Liver (tissue), 9 donors: ENCODE results near the gene OSBPL9. TPM values are rescaled to one million over a fixed set of nuclear protein-coding genes. Genes with fewer than 3 reads are reported as not detected.

Experiments used
- DNase-seq: peaks from one replicate; pipeline ENCODE4 v3.0.0-alpha.2; 2017; ENCODE audit warnings: low spot score
- H3K27ac ChIP-seq, 2 donors: one replicate each; pipeline ENCODE4 v1.7.0; 2013; ENCODE audit warnings: inconsistent platforms in 2 of 2, low read length in 2 of 2, control low read depth in 1 of 2, low read depth in 1 of 2, mild to moderate bottlenecking in 1 of 2
- H3K27me3 ChIP-seq, 4 donors: one replicate each; pipeline versions ENCODE4 v1.6.1 to v1.7.0; 2013; ENCODE audit warnings: low read length in 3 of 4, inconsistent platforms in 1 of 4, mild to moderate bottlenecking in 1 of 4, moderate library complexity in 1 of 4; ENCODE audit not compliant: control insufficient read depth in 4 of 4, insufficient read depth in 4 of 4
- H3K36me3 ChIP-seq, 4 donors: one replicate each; pipeline versions ENCODE4 v1.6.1 to v1.7.0; 2013; ENCODE audit warnings: low read length in 3 of 4, mild to moderate bottlenecking in 3 of 4, low read depth in 1 of 4, moderate library complexity in 1 of 4; ENCODE audit not compliant: control insufficient read depth in 4 of 4, insufficient read depth in 3 of 4
- H3K4me1 ChIP-seq, 4 donors: one replicate each; pipeline versions ENCODE4 v1.6.1 to v1.7.0; 2013; ENCODE audit warnings: low read length in 3 of 4, mild to moderate bottlenecking in 3 of 4, moderate library complexity in 1 of 4; ENCODE audit not compliant: control insufficient read depth in 4 of 4, insufficient read depth in 4 of 4
- H3K4me3 ChIP-seq, 3 donors: one replicate each; pipeline versions ENCODE4 v1.6.1 to v1.7.0; 2013; ENCODE audit warnings: low read length in 3 of 3, control low read depth in 1 of 3, low read depth in 1 of 3, mild to moderate bottlenecking in 1 of 3
- H3K9ac ChIP-seq, 2 donors: one replicate each; pipeline ENCODE4 v1.7.0; 2013; ENCODE audit warnings: low read length in 2 of 2, mild to moderate bottlenecking in 2 of 2, moderate library complexity in 2 of 2, control low read depth in 1 of 2, low read depth in 1 of 2
- H3K9me3 ChIP-seq, 4 donors: one replicate each; pipeline versions ENCODE4 v1.6.1 to v1.7.0; 2013; ENCODE audit warnings: low read length in 3 of 4; ENCODE audit not compliant: control insufficient read depth in 4 of 4
- ATF3 ChIP-seq: IDR thresholded peaks from 2 replicates; pipeline ENCODE4 v1.6.1; 2016; ENCODE audit warnings: antibody characterized with exemption
- CTCF ChIP-seq: fragments of 150-350 bp; IDR thresholded peaks from 2 replicates; pipeline ENCODE4 v1.5.1; 2017; ENCODE audit warnings: improper control_type of control experiment, low read depth, low read length; ENCODE audit not compliant: missing input control
- FOXA1 ChIP-seq: IDR thresholded peaks from 2 replicates; pipeline ENCODE4 v1.6.1; 2016; ENCODE audit warnings: antibody characterized with exemption
- FOXA2 ChIP-seq: IDR thresholded peaks from 2 replicates; pipeline ENCODE4 v1.6.1; 2016; ENCODE audit warnings: antibody characterized with exemption
- GABPA ChIP-seq, 2 donors: IDR thresholded peaks in 1 of 2; conservative IDR thresholded peaks in 1 of 2; 2 replicates each; pipeline ENCODE4 v1.6.1; 2016; ENCODE audit warnings: antibody characterized with exemption in 2 of 2, mild to moderate bottlenecking in 1 of 2, moderate library complexity in 1 of 2
- HNF4A ChIP-seq, 2 donors: conservative IDR thresholded peaks; 2 replicates each; pipeline ENCODE4 v1.6.1; 2016; ENCODE audit warnings: antibody characterized with exemption in 2 of 2, mild to moderate bottlenecking in 2 of 2
- HNF4G ChIP-seq: IDR thresholded peaks from 2 replicates; pipeline ENCODE4 v1.6.1; 2016; ENCODE audit warnings: antibody characterized with exemption
- JUND ChIP-seq, 2 donors: IDR thresholded peaks; 2 replicates each; pipeline ENCODE4 v1.6.1; 2016; ENCODE audit warnings: antibody characterized with exemption in 2 of 2
- MAX ChIP-seq: IDR thresholded peaks from 2 replicates; pipeline ENCODE4 v1.6.1; 2016; ENCODE audit warnings: antibody characterized with exemption
- NR2F2 ChIP-seq: IDR thresholded peaks from 2 replicates; pipeline ENCODE4 v1.6.1; 2016; ENCODE audit warnings: antibody characterized with exemption
- RAD21 ChIP-seq, 2 donors: IDR thresholded peaks; 2 replicates each; pipeline ENCODE4 v1.6.1; 2016; ENCODE audit warnings: antibody characterized with exemption in 2 of 2, mild to moderate bottlenecking in 2 of 2
- RXRA ChIP-seq, 2 donors: IDR thresholded peaks; 2 replicates each; pipeline ENCODE4 v1.6.1; 2017 to 2018; ENCODE audit warnings: antibody characterized with exemption in 2 of 2, mild to moderate bottlenecking in 1 of 2
- SP1 ChIP-seq: IDR thresholded peaks from 2 replicates; pipeline ENCODE4 v1.6.1; 2018; ENCODE audit warnings: antibody characterized with exemption, mild to moderate bottlenecking
- YY1 ChIP-seq: IDR thresholded peaks from 2 replicates; pipeline ENCODE4 v1.6.1; 2016; ENCODE audit warnings: antibody characterized with exemption, mild to moderate bottlenecking
- ZBTB33 ChIP-seq: IDR thresholded peaks from 2 replicates; pipeline ENCODE4 v1.6.1; 2016; ENCODE audit warnings: antibody characterized with exemption
- WGBS: extraction: QIAGEN DNeasy Blood & Tissue Kit; methylation state at CpG from one replicate; pipeline ENCODE4 v1.1.7; 2013; 5-methylcytosine and 5-hydroxymethylcytosine counted together
- polyA plus RNA-seq, 2 donors: library from polyadenylated mRNA; stranded (reverse) in 1 of 2; unstranded in 1 of 2; fragments of 200-250 nt in 1 of 2; fragments of >200 nt in 1 of 2; fragmentation: Nextera tagmentation in 1 of 2; extraction: Ambion mirVana in 1 of 2; gene quantifications; one replicate each; pipeline versions ENCODE4 v1.2.1 to v1.2.3, GENCODE V29; 2013 to 2015
- total RNA-seq, 2 donors: library from RNA; depleted of rRNA; stranded (reverse); fragments of >200 nt; gene quantifications; one replicate each; pipeline ENCODE4 v1.2.3, GENCODE V29; 2014
- donor health status: healthy.
- donor health status: healthy.
- donor health status: healthy.
- donor health status: healthy.
- donor health status: healthy.

Gene OSBPL9
- total and polyA plus RNA-seq, 4 donors: 52.1 to 129 (median 60.4) TPM

GRCh38 chr1:51705035-51705434, 88.1 kb downstream of the OSBPL9 start:
- over 99% methylated on average over 2 of the region's 2 CpGs for WGBS
- Histone ChIP-seq H3K4me1 (peaks cover 0 to 6% (median 2%) of the 10 kb centered on the region in 4 donors), H3K27me3 (no peaks in the 10 kb centered on the region), H3K36me3 (no peaks in the 10 kb centered on the region), H3K9me3 (no peaks in the 10 kb centered on the region), H3K4me3 (no peak overlapping the region), H3K9ac (no peak overlapping the region), H3K27ac (no peak overlapping the region)
- TF ChIP-seq SP1 (no peak), CTCF (no peak), ATF3 (no peak), YY1 (no peak), NR2F2 (no peak), FOXA1 (no peak), HNF4A (conservative IDR thresholded peaks at IDR 0.05) (no peak), RAD21 (IDR thresholded peaks at IDR 0.05) (no peak)
- no peak for DNase-seq

GRCh38 chr1:51708911-51709760, 92.2 kb downstream of the OSBPL9 start:
- no peaks in the 10 kb centered on the region for H3K9me3 ChIP-seq
- H3K27me3 ChIP-seq: no peaks in the 10 kb centered on the region
- no peaks in the 10 kb centered on the region for H3K36me3 ChIP-seq
- H3K9ac ChIP-seq: no peak overlapping the region
- peaks cover 0 to 6% (median 2%) of the 10 kb centered on the region in 4 donors for H3K4me1 ChIP-seq
- TF ChIP-seq MAX (no peak), CTCF (no peak), GABPA (IDR thresholded peaks at IDR 0.05 in 1 of 2, conservative IDR thresholded peaks at IDR 0.05 in 1 of 2) (no peak), FOXA2 (no peak), NR2F2 (no peak), ZBTB33 (no peak), JUND (IDR thresholded peaks at IDR 0.05) (no peak), HNF4G (no peak), RXRA (IDR thresholded peaks at IDR 0.05) (no peak)
- H3K4me3 ChIP-seq: no peak overlapping the region
- DNase-seq: no peak
- WGBS: 86% methylated on average over 15 of the region's 15 CpGs
- H3K27ac ChIP-seq: no peak overlapping the region
